ENCODE data around the gene ATP2A3. TPM values are rescaled to one million over a fixed set of nuclear protein-coding genes. Genes with fewer than 3 reads are reported as not detected.

Gene ATP2A3
- total RNA-seq, 2 donors from 2014 or later, result 16.3 to 44.5 TPM

- Histone ChIP-seq H3K9me3 (no peaks in the 10 kb centered on the region), H3K4me3 (no peak overlapping the region), H3K27ac (no peak overlapping the region), H3K4me1 (replicated peaks) (peaks cover 11% of the 10 kb centered on the region), H3K27me3 (replicated peaks; ENCODE audit: insufficient read depth) (no peaks in the 10 kb centered on the region), H3K36me3 (no peaks in the 10 kb centered on the region)
- 62% methylated on average over 5 of the region's 5 CpGs for WGBS
- no peak for DNase-seq (ENCODE audit: low spot score)
- no peak for TF ChIP-seq POLR2A (IDR thresholded peaks at IDR 0.05)
- TF ChIP-seq POLR2AphosphoS5 (IDR thresholded peaks at IDR 0.05), result no peak
- TF ChIP-seq, protein P1, sequence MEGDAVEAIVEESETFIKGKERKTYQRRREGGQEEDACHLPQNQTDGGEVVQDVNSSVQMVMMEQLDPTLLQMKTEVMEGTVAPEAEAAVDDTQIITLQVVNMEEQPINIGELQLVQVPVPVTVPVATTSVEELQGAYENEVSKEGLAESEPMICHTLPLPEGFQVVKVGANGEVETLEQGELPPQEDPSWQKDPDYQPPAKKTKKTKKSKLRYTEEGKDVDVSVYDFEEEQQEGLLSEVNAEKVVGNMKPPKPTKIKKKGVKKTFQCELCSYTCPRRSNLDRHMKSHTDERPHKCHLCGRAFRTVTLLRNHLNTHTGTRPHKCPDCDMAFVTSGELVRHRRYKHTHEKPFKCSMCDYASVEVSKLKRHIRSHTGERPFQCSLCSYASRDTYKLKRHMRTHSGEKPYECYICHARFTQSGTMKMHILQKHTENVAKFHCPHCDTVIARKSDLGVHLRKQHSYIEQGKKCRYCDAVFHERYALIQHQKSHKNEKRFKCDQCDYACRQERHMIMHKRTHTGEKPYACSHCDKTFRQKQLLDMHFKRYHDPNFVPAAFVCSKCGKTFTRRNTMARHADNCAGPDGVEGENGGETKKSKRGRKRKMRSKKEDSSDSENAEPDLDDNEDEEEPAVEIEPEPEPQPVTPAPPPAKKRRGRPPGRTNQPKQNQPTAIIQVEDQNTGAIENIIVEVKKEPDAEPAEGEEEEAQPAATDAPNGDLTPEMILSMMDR (IDR thresholded peaks at IDR 0.05), result no peak
- intact Hi-C loops (cut with DNase I), result no loop called here
Measured at GRCh38 chr17:3972931-3973330, 8.7 kb upstream of the ATP2A3 start.

DNA sequence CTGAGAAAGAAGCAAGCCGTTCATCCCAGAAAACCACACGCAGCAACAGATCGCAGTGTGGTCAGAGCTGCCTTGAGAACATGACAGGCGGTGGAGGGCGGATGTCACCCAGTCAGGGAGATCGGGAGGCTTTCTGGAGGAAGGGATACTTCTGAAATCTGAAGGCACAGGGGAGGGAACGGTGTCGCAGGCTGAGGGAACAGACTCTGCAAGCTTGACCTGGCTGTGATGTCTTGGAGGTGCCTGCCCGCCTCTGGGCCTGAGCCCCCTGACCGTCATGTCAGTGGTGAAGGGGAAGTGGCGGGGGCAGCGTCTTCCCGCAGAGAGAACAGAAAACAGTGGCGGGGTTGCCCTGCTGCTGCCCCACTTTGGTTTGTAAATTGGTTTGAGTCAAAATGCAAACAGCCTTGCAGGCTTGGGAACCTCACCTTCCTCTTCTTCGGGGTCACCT, 8.1 kb upstream of the ATP2A3 start:
- H3K4me1 ChIP-seq (replicated peaks), result peaks cover 10% of the 10 kb centered on the region
- intact Hi-C loops (cut with DNase I), result no loop called here
- H3K27ac ChIP-seq, result no peak overlapping the region
- H3K36me3 ChIP-seq, result no peaks in the 10 kb centered on the region
- DNase-seq (ENCODE audit: low spot score), result no peak
- 71% methylated on average over 15 of the region's 15 CpGs for WGBS
- H3K27me3 ChIP-seq (replicated peaks; ENCODE audit: insufficient read depth), result no peaks in the 10 kb centered on the region
- H3K4me3 ChIP-seq, result no peak overlapping the region
- TF ChIP-seq, protein P1 (IDR thresholded peaks at IDR 0.05), result no peak
- TF ChIP-seq POLR2AphosphoS5 (IDR thresholded peaks at IDR 0.05) (no peak), POLR2A (IDR thresholded peaks at IDR 0.05) (no peak)
- no peaks in the 10 kb centered on the region for H3K9me3 ChIP-seq

DNA sequence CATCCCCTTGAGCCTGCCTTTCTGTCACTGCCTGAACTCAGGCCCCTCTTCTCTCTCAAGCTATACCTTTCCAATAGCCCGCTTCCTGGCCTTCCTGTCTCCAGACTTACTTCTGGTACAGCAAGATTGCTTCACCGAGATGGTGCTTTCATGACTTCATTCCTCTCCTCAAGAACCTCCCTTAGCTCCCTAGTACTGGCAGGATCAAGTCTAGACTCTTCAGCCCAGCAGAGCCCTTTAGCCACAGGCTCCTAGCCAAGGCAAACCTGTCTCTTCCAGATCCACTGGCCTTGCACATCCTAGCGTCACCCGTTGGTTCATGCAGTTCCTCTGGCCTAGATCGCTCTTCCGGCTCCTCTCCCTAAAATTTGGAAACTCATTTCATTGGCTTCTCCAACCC, 6.4 kb upstream of the ATP2A3 start:
- TF ChIP-seq, protein P1 (IDR thresholded peaks at IDR 0.05), result no peak
- TF ChIP-seq POLR2AphosphoS5 (IDR thresholded peaks at IDR 0.05) (no peak), POLR2A (IDR thresholded peaks at IDR 0.05) (no peak)
- intact Hi-C loops (cut with DNase I), result no loop called here
- Histone ChIP-seq H3K9me3 (no peaks in the 10 kb centered on the region), H3K4me1 (replicated peaks) (no peaks in the 10 kb centered on the region), H3K27me3 (replicated peaks; ENCODE audit: insufficient read depth) (no peaks in the 10 kb centered on the region), H3K36me3 (no peaks in the 10 kb centered on the region), H3K27ac (no peak overlapping the region), H3K4me3 (no peak overlapping the region)
- no peak for DNase-seq (ENCODE audit: low spot score)
- whole genome bisulfite sequencing, result 89% methylated on average over 6 of the region's 6 CpGs

GRCh38 chr17:3969963-3970362, 5.7 kb upstream of the ATP2A3 start:
- no peak for DNase-seq (ENCODE audit: low spot score)
- TF ChIP-seq, protein P1 (IDR thresholded peaks at IDR 0.05), result no peak
- no peak for TF ChIP-seq POLR2A (IDR thresholded peaks at IDR 0.05)
- no peak for TF ChIP-seq POLR2AphosphoS5 (IDR thresholded peaks at IDR 0.05)
- 85% methylated on average over 7 of the region's 7 CpGs for WGBS
- Histone ChIP-seq H3K9me3 (no peaks in the 10 kb centered on the region), H3K36me3 (no peaks in the 10 kb centered on the region), H3K4me3 (no peak overlapping the region), H3K27ac (no peak overlapping the region), H3K4me1 (replicated peaks) (no peaks in the 10 kb centered on the region), H3K27me3 (replicated peaks; ENCODE audit: insufficient read depth) (no peaks in the 10 kb centered on the region)
- intact Hi-C loops (cut with DNase I), result no loop called here

GRCh38 chr17:3968886-3969524, 4.8 kb upstream of the ATP2A3 start:
- intact Hi-C loops (cut with DNase I), result no loop called here
- H3K4me3 ChIP-seq, result no peak overlapping the region
- H3K27me3 ChIP-seq (replicated peaks; ENCODE audit: insufficient read depth), result no peaks in the 10 kb centered on the region
- 92% methylated on average over 18 of the region's 18 CpGs for WGBS
- no peaks in the 10 kb centered on the region for H3K4me1 ChIP-seq (replicated peaks)
- DNase-seq (ENCODE audit: low spot score), result no peak
- H3K36me3 ChIP-seq, result no peaks in the 10 kb centered on the region
- no peak overlapping the region for H3K27ac ChIP-seq
- TF ChIP-seq, protein P1 (IDR thresholded peaks at IDR 0.05), result no peak
- TF ChIP-seq POLR2AphosphoS5 (IDR thresholded peaks at IDR 0.05) (no peak), POLR2A (IDR thresholded peaks at IDR 0.05) (no peak)
- H3K9me3 ChIP-seq, result no peaks in the 10 kb centered on the region

All from prostate gland (tissue), 2 donors.